ENCODE measurements around the gene E2F2. TPM values are rescaled to one million over a fixed set of nuclear protein-coding genes. Genes with fewer than 3 reads are reported as not detected.

E2F2 gene
- total RNA-seq, 1 experiment from 2014 or later = 0.89 TPM

GRCh38 chr1:23477359-23478144 lies 53.5 kb downstream of the E2F2 start:
- Mint-ChIP-seq H3K27me3 (ENCODE audit: insufficient read depth, unreplicated experiment) (no peaks in the 10 kb centered on the region), H3K4me1 (ENCODE audit: insufficient read depth, unreplicated experiment) (peaks cover 50% of the 10 kb centered on the region), H3K27ac (ENCODE audit: low read depth, unreplicated experiment) (peak overlapping the region; percentile 93), H3K4me3 (ENCODE audit: unreplicated experiment) (peak overlapping the region; percentile 18), H3K9me3 (ENCODE audit: unreplicated experiment) (no peaks in the 10 kb centered on the region), H3K36me3 (ENCODE audit: insufficient read depth, unreplicated experiment) (no peaks in the 10 kb centered on the region)
- ChIA-PET POLR2A (no interaction called here), CTCF (no interaction called here)
- intact Hi-C loops (cut with micrococcal nuclease) = loop anchor here (5.0 kb wide), 2 partner anchors 75 to 135 kb away; partner anchors contain the start of gene HNRNPR
- no peak for TF ChIP-seq CTCF (IDR thresholded peaks at IDR 0.05; ENCODE audit: unreplicated experiment)
- peak; percentile 78 for DNase-seq (ENCODE audit: unreplicated experiment)
- no TSS peak for BruUV-seq (replicated peaks)

- BruUV-seq (replicated peaks) = no TSS peak
- TF ChIP-seq CTCF (IDR thresholded peaks at IDR 0.05; ENCODE audit: unreplicated experiment) = no peak
- no peaks in the 10 kb centered on the region for H3K9me3 Mint-ChIP-seq (ENCODE audit: unreplicated experiment)
- DNase-seq (ENCODE audit: unreplicated experiment) = no peak
- POLR2A ChIA-PET = interaction anchor here (1.6 to 2.0 kb wide), 2 partner anchors 8 to 72 kb away, joined by 7 to 11 read pairs; partner anchors contain the start of gene ASAP3
- H3K27me3 Mint-ChIP-seq (ENCODE audit: insufficient read depth, unreplicated experiment) = no peaks in the 10 kb centered on the region
- peaks cover 59% of the 10 kb centered on the region for H3K4me1 Mint-ChIP-seq (ENCODE audit: insufficient read depth, unreplicated experiment)
- H3K4me3 Mint-ChIP-seq (ENCODE audit: unreplicated experiment) = no peak overlapping the region
- CTCF ChIA-PET = interaction anchor here (1.1 kb wide), 1 partner anchor 22 kb away, joined by 4 read pairs; no protein-coding TSS in a partner anchor
- H3K36me3 Mint-ChIP-seq (ENCODE audit: insufficient read depth, unreplicated experiment) = no peaks in the 10 kb centered on the region
- H3K27ac Mint-ChIP-seq (ENCODE audit: low read depth, unreplicated experiment) = peak overlapping the region; percentile 76
- intact Hi-C loops (cut with micrococcal nuclease) = loop anchor here (5.0 kb wide), 2 partner anchors 73 to 133 kb away; partner anchors contain the start of gene HNRNPR
Observed at GRCh38 chr1:23475641-23476040, 55.4 kb downstream of the E2F2 start.

GRCh38 chr1:23475134-23475628 lies 55.9 kb downstream of the E2F2 start:
- TF ChIP-seq CTCF (IDR thresholded peaks at IDR 0.05; ENCODE audit: unreplicated experiment) = no peak
- H3K27me3 Mint-ChIP-seq (ENCODE audit: insufficient read depth, unreplicated experiment) = no peaks in the 10 kb centered on the region
- intact Hi-C loops (cut with micrococcal nuclease) = loop anchor here (5.0 kb wide), 2 partner anchors 73 to 133 kb away; partner anchors contain the start of gene HNRNPR
- H3K9me3 Mint-ChIP-seq (ENCODE audit: unreplicated experiment) = no peaks in the 10 kb centered on the region
- H3K4me3 Mint-ChIP-seq (ENCODE audit: unreplicated experiment) = no peak overlapping the region
- H3K36me3 Mint-ChIP-seq (ENCODE audit: insufficient read depth, unreplicated experiment) = no peaks in the 10 kb centered on the region
- BruUV-seq (replicated peaks) = no TSS peak
- ChIA-PET CTCF (interaction anchor here (0.6 to 1.1 kb wide), 2 partner anchors 22 to 48 kb away, joined by 3 to 4 read pairs; no protein-coding TSS in a partner anchor), POLR2A (interaction anchor here (0.8 to 2.0 kb wide), 3 partner anchors 9 to 105 kb away, joined by 3 to 11 read pairs (median 7); partner anchors contain the start of genes ASAP3 and ZNF436)
- peaks cover 55% of the 10 kb centered on the region for H3K4me1 Mint-ChIP-seq (ENCODE audit: insufficient read depth, unreplicated experiment)
- peak; percentile 87 for DNase-seq (ENCODE audit: unreplicated experiment)
- H3K27ac Mint-ChIP-seq (ENCODE audit: low read depth, unreplicated experiment) = peak overlapping the region; percentile 76

Measured in MCF 10A (cell line).